ENCODE measurements around the gene MTFP1. TPM values are rescaled to one million over a fixed set of nuclear protein-coding genes. Genes with fewer than 3 reads are reported as not detected.

The MTFP1 gene
- total and polyA plus RNA-seq, 2 experiments from 2014 or later, result 54.6 to 64.1 TPM

GRCh38 chr22:30402028-30402765, 23.4 kb upstream of the MTFP1 start:
- H4K20me1 ChIP-seq (replicated peaks; ENCODE audit: insufficient read depth), result no peaks in the 10 kb centered on the region
- peaks cover 4% of the 10 kb centered on the region; the same call in 1 of the 2 replicates for H3F3A ChIP-seq (replicated peaks; ENCODE audit: low read depth)
- peak overlapping the region; percentile 84 for H3K27ac ChIP-seq (ENCODE audit: low read depth)
- peak overlapping the region; percentile 29; the same call in 2 of the 3 replicates for H3K4me3 Mint-ChIP-seq
- peaks cover 16% of the 10 kb centered on the region for H3K27me3 ChIP-seq (ENCODE audit: insufficient read depth)
- peaks cover 24% of the 10 kb centered on the region for H3K4me1 Mint-ChIP-seq
- H3K36me3 ChIP-seq (ENCODE audit: insufficient read depth), result no peaks in the 10 kb centered on the region
- H3K4me2 ChIP-seq, result peak overlapping the region; percentile 69
- H3K27ac Mint-ChIP-seq, result peak overlapping the region; percentile 52; the same call in 1 of the 2 replicates
- H3K9me2 ChIP-seq (ENCODE audit: insufficient read depth), result no peaks in the 10 kb centered on the region
- peaks cover 2% of the 10 kb centered on the region; the same call in 2 of the 3 replicates for H3K36me3 Mint-ChIP-seq (ENCODE audit: low read depth)
- DNase-seq (ENCODE audit: low spot score), result peak; percentile 60
- H3K79me2 ChIP-seq (replicated peaks; ENCODE audit: insufficient read depth), result no peaks in the 10 kb centered on the region
- TF ChIP-seq JUNB (IDR thresholded peaks at IDR 0.05; ENCODE audit: unreplicated experiment) (no peak), ETS1 (IDR thresholded peaks at IDR 0.05) (no peak), ZNF331 (CRISPR knock-in tag; IDR thresholded peaks at IDR 0.05; ENCODE audit: low read depth) (no peak), NANOG (IDR thresholded peaks at IDR 0.05; ENCODE audit: borderline replicate concordance) (no peak), CTCF (conservative IDR thresholded peaks at IDR 0.05; ENCODE audit: low read depth in 2 of 2) (no peak), REST (IDR thresholded peaks at IDR 0.05; ENCODE audit: unreplicated experiment) (no peak), CREB1 (CRISPR knock-in tag; IDR thresholded peaks at IDR 0.05; ENCODE audit: low read depth) (no peak), POLR2AphosphoS5 (IDR thresholded peaks at IDR 0.05; ENCODE audit: low read depth) (no peak), EZH2phosphoT487 (IDR thresholded peaks at IDR 0.05; ENCODE audit: unreplicated experiment) (no peak), EZH2 (IDR thresholded peaks at IDR 0.05; ENCODE audit: low read depth, unreplicated experiment) (no peak), ZNF114 (CRISPR knock-in tag; IDR thresholded peaks at IDR 0.05) (no peak), STAT1 (IDR thresholded peaks at IDR 0.05; ENCODE audit: unreplicated experiment) (no peak), ZNF462 (CRISPR knock-in tag; IDR thresholded peaks at IDR 0.05) (no peak)
- H2AFZ ChIP-seq, result no peak overlapping the region
- ATAC-seq, result peak; percentile 43
- H3K4me1 ChIP-seq (ENCODE audit: insufficient read depth), result peaks cover 17% of the 10 kb centered on the region
- H3K4me3 ChIP-seq, result no peak overlapping the region; the same call in 1 of the 2 replicates
- peaks cover 26% of the 10 kb centered on the region for H3K27me3 Mint-ChIP-seq (ENCODE audit: insufficient read depth, low read depth, poor library complexity)
- H3K9me3 Mint-ChIP-seq, result no peaks in the 10 kb centered on the region

Data from GM23338 (cell line).